NCI-H446 treated with DMSO at 0.1 percent for 48 hours (cell line): Measurements from ENCODE around the gene ATP8B1.
A peak's percentile ranks its signal among the peaks of the same experiment; 100 is the strongest.

Experiments used
- DNase-seq: peaks from one replicate; lab custom pipeline; 2025; lab: John Stamatoyannopoulos, UW

The ATP8B1 gene

GRCh38 chr18:57792631-57793301 is 10.3 kb downstream of the ATP8B1 start:
- peak; percentile 42 for DNase-seq

- DNase-seq: no peak
Observed at GRCh38 chr18:57791911-57792310, 11.2 kb downstream of the ATP8B1 start.

- no peak for DNase-seq
Observed at GRCh38 chr18:57791192-57791591, 11.9 kb downstream of the ATP8B1 start.

- no peak for DNase-seq
Observed at GRCh38 chr18:57790316-57790715, 12.8 kb downstream of the ATP8B1 start.

GRCh38 chr18:57789759-57790158 is 13.4 kb downstream of the ATP8B1 start:
- no peak for DNase-seq

- DNase-seq: peak; percentile 41
Observed at GRCh38 chr18:57789090-57789489, 14.0 kb downstream of the ATP8B1 start.

GRCh38 chr18:57787068-57787685 is 15.9 kb downstream of the ATP8B1 start:
- DNase-seq: no peak

GRCh38 chr18:57785751-57786437 is 17.2 kb downstream of the ATP8B1 start:
- no peak for DNase-seq

- no peak for DNase-seq
Observed at GRCh38 chr18:57784801-57785114, 18.4 kb downstream of the ATP8B1 start.

- DNase-seq: no peak
Observed at GRCh38 chr18:57784034-57784800, 18.9 kb downstream of the ATP8B1 start.

- no peak for DNase-seq
Observed at GRCh38 chr18:57782049-57782448, 21.1 kb downstream of the ATP8B1 start.

- DNase-seq: no peak
Observed at GRCh38 chr18:57780706-57781347, 22.3 kb downstream of the ATP8B1 start.

- peak; percentile 37 for DNase-seq
Observed at GRCh38 chr18:57780318-57780705, 22.8 kb downstream of the ATP8B1 start.

GRCh38 chr18:57776767-57777166 is 26.3 kb downstream of the ATP8B1 start:
- peak; percentile 50 for DNase-seq

GRCh38 chr18:57776354-57776753 is 26.8 kb downstream of the ATP8B1 start:
- DNase-seq: no peak

GRCh38 chr18:57775937-57776336 is 27.2 kb downstream of the ATP8B1 start:
- DNase-seq: no peak

- no peak for DNase-seq
Observed at GRCh38 chr18:57772387-57772799, 30.7 kb downstream of the ATP8B1 start.

GRCh38 chr18:57771626-57772025 is 31.5 kb downstream of the ATP8B1 start:
- no peak for DNase-seq

GRCh38 chr18:57771193-57771592 is 31.9 kb downstream of the ATP8B1 start:
- DNase-seq: no peak

- no peak for DNase-seq
Observed at GRCh38 chr18:57768537-57769326, 34.4 kb downstream of the ATP8B1 start.
